AG10803 (cell line): ENCODE measurements around the gene TRIM29.

Experiments used
- DNase-seq: peaks from one replicate; pipeline ENCODE4 v3.0.0; 2010; ENCODE audit warnings: low read depth
- H3K4me3 ChIP-seq: 2 replicates; pipeline ENCODE4 v1.5.1; 2011; ENCODE audit warnings: mild to moderate bottlenecking, low read length, control low read depth
- TF ChIP-seq, protein P1 (sequence below): conservative IDR thresholded peaks from 2 replicates; pipeline ENCODE4 v1.5.1; 2011; ENCODE audit warnings: mild to moderate bottlenecking, low read length, control low read depth, inconsistent platforms

Gene TRIM29

DNA sequence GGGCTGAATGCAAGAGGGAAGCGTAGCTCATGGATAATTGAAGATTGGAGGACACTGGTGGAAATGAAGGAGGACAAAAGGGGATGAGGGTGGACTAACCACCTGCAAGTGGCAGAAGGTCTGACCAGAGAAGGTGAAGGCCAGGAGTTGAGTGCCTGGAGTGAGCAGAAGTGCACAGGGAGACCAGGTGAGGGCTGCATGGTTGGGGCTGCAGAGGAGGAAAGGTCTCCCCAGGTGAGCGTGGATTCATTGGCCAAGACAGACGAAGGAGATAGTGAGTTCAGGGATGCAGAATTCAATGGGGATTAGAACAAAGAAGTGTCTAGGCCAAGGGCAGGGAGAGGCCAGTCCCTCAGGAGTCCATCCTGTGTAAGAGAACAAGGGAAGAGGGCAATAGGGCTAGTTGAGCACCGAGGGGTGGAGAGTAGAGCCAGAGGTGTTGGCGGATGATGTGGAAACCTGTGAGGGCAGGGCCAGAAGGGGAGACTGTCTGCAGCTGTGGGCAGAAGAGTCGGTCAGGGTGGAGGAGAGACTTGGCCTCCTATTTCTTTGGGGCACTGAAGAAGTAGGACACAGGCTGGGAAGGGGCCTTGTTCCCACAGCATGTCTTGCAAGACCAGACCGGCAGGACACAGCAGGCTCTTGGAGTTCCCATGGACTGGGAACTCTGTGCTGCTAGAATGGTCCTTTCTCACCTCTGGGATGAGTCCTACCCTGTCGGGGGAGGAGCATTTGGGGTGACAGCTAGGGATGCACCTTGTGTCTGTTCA, 6.7 kb downstream of the TRIM29 start:
- no peak overlapping the region for H3K4me3 ChIP-seq
- TF ChIP-seq, protein P1, sequence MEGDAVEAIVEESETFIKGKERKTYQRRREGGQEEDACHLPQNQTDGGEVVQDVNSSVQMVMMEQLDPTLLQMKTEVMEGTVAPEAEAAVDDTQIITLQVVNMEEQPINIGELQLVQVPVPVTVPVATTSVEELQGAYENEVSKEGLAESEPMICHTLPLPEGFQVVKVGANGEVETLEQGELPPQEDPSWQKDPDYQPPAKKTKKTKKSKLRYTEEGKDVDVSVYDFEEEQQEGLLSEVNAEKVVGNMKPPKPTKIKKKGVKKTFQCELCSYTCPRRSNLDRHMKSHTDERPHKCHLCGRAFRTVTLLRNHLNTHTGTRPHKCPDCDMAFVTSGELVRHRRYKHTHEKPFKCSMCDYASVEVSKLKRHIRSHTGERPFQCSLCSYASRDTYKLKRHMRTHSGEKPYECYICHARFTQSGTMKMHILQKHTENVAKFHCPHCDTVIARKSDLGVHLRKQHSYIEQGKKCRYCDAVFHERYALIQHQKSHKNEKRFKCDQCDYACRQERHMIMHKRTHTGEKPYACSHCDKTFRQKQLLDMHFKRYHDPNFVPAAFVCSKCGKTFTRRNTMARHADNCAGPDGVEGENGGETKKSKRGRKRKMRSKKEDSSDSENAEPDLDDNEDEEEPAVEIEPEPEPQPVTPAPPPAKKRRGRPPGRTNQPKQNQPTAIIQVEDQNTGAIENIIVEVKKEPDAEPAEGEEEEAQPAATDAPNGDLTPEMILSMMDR, result no peak
- DNase-seq, result no peak

DNA sequence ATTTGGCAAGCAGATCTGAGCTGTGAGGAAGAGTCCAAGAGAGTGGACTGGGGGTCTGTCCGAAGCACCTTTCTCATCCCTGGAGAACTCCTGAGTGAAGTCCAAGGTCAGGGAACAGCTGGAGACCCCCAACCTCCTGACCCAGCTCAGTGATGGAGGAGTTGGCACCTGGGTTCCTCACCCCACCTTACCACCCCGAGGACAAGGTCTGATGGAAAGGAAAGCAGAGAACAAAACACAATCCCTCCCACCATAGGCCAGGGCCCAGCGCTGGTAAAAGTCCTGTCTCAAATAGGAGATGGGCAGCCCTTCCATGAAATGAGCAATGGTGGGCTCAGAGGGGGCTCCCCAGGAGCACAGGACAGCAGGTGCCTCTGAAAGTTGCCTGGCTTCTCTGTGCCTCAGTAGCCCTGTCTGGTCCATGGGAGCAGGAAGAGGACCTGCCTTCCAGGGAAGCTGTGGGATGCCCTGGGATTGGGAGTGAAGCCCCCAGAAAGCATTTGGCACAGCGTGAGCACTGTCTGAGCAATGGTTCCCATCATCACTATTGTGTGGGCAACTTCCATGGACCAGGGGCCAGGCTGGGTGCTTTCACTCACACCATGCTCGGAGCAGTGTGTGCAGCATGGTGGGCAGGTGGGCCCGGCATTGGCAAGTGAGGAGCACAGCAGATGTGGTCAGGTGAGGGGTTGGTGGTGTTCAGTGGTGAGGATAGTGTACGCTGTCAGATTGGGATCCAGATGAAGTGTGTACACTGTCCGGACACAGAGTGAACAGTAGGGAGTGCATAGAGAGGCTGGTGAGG, 7.5 kb downstream of the TRIM29 start:
- no peak for DNase-seq
- no peak overlapping the region for H3K4me3 ChIP-seq
- TF ChIP-seq, protein P1, result no peak

DNA sequence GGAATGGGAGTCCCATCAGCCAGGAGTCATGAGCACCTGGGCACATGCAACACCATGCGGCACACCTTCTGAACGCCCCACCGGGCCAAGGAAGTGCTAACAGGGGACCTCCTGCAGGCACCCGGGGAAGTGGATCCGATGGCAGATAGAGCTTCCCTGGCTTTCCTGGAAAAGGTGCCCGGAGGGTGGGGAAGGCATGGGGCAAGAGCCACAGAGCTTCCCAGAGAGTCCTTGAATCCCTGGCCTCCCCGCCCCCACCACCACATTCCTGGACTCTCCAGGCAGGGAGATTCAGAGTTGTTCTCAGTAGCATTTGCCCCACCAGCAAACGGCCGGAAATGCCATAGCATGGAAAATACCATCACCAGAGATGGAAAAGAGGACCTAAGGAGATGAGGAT, 8.3 kb downstream of the TRIM29 start:
- no peak for DNase-seq
- no peak overlapping the region for H3K4me3 ChIP-seq
- TF ChIP-seq, protein P1, result no peak

DNA sequence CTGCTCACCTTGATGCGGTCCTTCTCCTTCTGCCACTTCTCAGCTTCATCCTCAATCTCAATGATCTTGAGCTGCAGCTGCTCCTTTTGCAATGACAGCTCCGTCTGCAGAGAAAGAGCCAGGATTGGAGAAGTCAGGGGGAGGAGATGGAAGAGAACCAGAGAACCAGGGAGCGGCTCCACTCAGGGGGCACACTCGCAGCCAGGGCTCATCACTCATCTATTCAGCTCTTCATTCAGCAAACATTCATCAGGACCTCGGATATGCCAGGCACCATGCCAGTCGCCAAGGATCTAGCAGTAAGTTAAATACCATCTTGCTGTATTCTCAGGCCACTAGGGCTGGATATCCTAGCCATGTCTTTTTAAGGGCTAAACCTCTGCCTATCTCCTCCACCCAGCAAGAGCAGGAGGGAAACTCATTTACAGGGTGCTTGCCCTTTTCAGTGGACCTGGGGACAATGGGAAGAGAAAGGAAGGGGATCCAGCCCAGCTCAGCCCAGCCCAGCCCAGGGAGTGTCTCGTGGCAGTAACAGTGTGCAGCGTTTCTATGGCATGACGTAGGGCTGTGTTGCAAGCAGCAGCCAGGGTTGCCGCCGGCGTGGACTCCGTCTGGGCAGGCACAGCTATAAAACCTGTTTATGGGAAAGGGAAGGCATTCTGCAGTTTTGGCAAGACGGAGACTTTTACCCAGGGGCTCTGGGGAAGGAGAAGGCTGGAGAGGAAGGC, 9.4 kb downstream of the TRIM29 start:
- TF ChIP-seq, protein P1, result no peak
- DNase-seq, result peak; percentile 76
- no peak overlapping the region for H3K4me3 ChIP-seq

GRCh38 chr11:120127236-120127635, 10.7 kb downstream of the TRIM29 start:
- no peak for DNase-seq
- TF ChIP-seq, protein P1, result no peak
- no peak overlapping the region for H3K4me3 ChIP-seq

DNA sequence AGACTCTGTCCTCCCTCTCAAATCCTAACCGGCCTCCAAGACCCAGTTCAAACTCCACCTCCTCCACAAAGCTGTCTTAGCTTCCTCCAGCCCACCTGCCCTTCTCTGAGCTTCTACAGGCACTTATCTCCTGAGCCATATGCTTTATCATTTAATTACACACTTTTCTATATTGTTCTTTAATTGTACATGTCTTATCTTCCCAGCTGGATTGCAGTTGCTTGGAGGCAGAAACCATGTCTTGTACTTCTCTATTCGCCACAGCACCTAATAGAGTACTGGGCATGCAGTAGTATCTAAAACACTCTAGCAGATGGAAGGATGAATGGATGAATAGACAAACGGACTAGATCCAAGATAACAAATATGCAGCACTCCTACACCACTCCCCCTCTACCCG, 11.3 kb downstream of the TRIM29 start:
- TF ChIP-seq, protein P1, result no peak
- no peak for DNase-seq
- H3K4me3 ChIP-seq, result no peak overlapping the region
